Uterus (tissue), 4 donors: ENCODE results near the gene LINC01488. TPM values are rescaled to one million over a fixed set of nuclear protein-coding genes. Genes with fewer than 3 reads are reported as not detected.

ENCODE experiments used
- DNase-seq, 2 donors: peaks; one replicate each; pipeline ENCODE4 v3.0.0-alpha.2; 2019 to 2020
- H3K27ac ChIP-seq, 2 donors: fragments of 200-600 bp; sonication (generic); 1 replicate in 1 of 2; 2 replicates in 1 of 2; pipeline ENCODE4 v1.5.1; 2016 to 2018
- H3K27me3 ChIP-seq, 2 donors: fragments of 200-600 bp; sonication (generic); one replicate each; pipeline ENCODE4 v1.5.1; 2018 to 2019; ENCODE audit warnings: control low read depth in 1 of 2
- H3K36me3 ChIP-seq, 2 donors: fragments of 200-600 bp; sonication (generic); one replicate each; pipeline ENCODE4 v1.5.1; 2019; ENCODE audit warnings: control low read depth in 1 of 2
- H3K4me1 ChIP-seq, 2 donors: fragments of 200-600 bp; sonication (generic); one replicate each; pipeline ENCODE4 v1.5.1; 2018 to 2019; ENCODE audit warnings: control low read depth in 1 of 2
- H3K4me3 ChIP-seq, 2 donors: fragments of 200-600 bp; sonication (generic); 1 replicate in 1 of 2; 2 replicates in 1 of 2; pipeline ENCODE4 v1.5.1; 2018 to 2019; ENCODE audit warnings: mild to moderate bottlenecking in 1 of 2
- H3K9me3 ChIP-seq, 2 donors: fragments of 200-600 bp; sonication (generic); one replicate each; pipeline ENCODE4 v1.5.1; 2019; ENCODE audit warnings: control low read depth in 1 of 2
- CTCF ChIP-seq, 4 experiments: fragments of 200-600 bp in 2 of 4; fragments of 450-650 bp in 2 of 4; sonication (generic) in 2 of 4; IDR thresholded peaks; one replicate each; pipeline ENCODE4 v1.5.1; 2016 to 2019; ENCODE audit warnings: antibody characterized with exemption in 4 of 4, mild to moderate bottlenecking in 2 of 4, moderate library complexity in 1 of 4
- POLR2A ChIP-seq, 2 donors: fragments of 450-650 bp; IDR thresholded peaks; one replicate each; pipeline ENCODE4 v1.6.1; 2016; ENCODE audit warnings: antibody characterized with exemption in 2 of 2, mild to moderate bottlenecking in 1 of 2, moderate library complexity in 1 of 2
- intact Hi-C: fragments of 100-400 bp; cut with DNase I; formaldehyde crosslinking; loops from one replicate; pipeline ENCODE4 v1.15.1; 2023; ENCODE audit warnings: low total_unique reads
- total RNA-seq, 4 donors: library from RNA; depleted of rRNA in 3 of 4; stranded (reverse); fragments of >200 nt in 3 of 4; gene quantifications; one replicate each; pipeline versions ENCODE4 v1.1.0 to v1.2.4, GENCODE V29; 2014 to 2023
- donor health status: DM: yes; HTN: yes; CAD: no.

Gene LINC01488
- total RNA-seq, 4 donors from 2014 or later: not detected

- no peak for TF ChIP-seq CTCF (IDR thresholded peaks at IDR 0.05)
- no peak for TF ChIP-seq POLR2A (IDR thresholded peaks at IDR 0.05)
- no peak overlapping the region for H3K27ac ChIP-seq
- H3K4me1 ChIP-seq: peaks cover 0 to 3% of the 10 kb centered on the region in 2 donors
- no peaks in the 10 kb centered on the region for H3K27me3 ChIP-seq
- H3K9me3 ChIP-seq: no peaks in the 10 kb centered on the region
- intact Hi-C loops: no loop called here
- no peak for DNase-seq
- H3K36me3 ChIP-seq: no peaks in the 10 kb centered on the region
- H3K4me3 ChIP-seq: no peak overlapping the region
Measured at GRCh38 chr11:69536406-69536805, 54.9 kb downstream of the LINC01488 start.

GRCh38 chr11:69537126-69537525 lies 55.7 kb downstream of the LINC01488 start:
- TF ChIP-seq CTCF (IDR thresholded peaks at IDR 0.05) (no peak), POLR2A (IDR thresholded peaks at IDR 0.05) (no peak)
- DNase-seq: no peak
- Histone ChIP-seq H3K36me3 (no peaks in the 10 kb centered on the region), H3K27me3 (no peaks in the 10 kb centered on the region), H3K4me1 (peaks cover 0 to 3% of the 10 kb centered on the region in 2 donors), H3K4me3 (no peak overlapping the region), H3K27ac (no peak overlapping the region), H3K9me3 (no peaks in the 10 kb centered on the region)
- intact Hi-C loops: no loop called here

GRCh38 chr11:69537855-69538640 lies 56.6 kb downstream of the LINC01488 start:
- Histone ChIP-seq H3K27ac (no peak overlapping the region), H3K36me3 (no peaks in the 10 kb centered on the region), H3K9me3 (no peaks in the 10 kb centered on the region), H3K27me3 (no peaks in the 10 kb centered on the region), H3K4me1 (peaks cover 0 to 3% of the 10 kb centered on the region in 2 donors), H3K4me3 (no peak overlapping the region)
- DNase-seq: no peak
- no peak for TF ChIP-seq CTCF (IDR thresholded peaks at IDR 0.05)
- TF ChIP-seq POLR2A (IDR thresholded peaks at IDR 0.05): no peak
- intact Hi-C loops: no loop called here

- H3K27me3 ChIP-seq: no peaks in the 10 kb centered on the region
- H3K4me1 ChIP-seq: peaks cover 0 to 3% of the 10 kb centered on the region in 2 donors
- no peak for TF ChIP-seq CTCF (IDR thresholded peaks at IDR 0.05)
- no peaks in the 10 kb centered on the region for H3K9me3 ChIP-seq
- no peak for DNase-seq
- no peaks in the 10 kb centered on the region for H3K36me3 ChIP-seq
- H3K27ac ChIP-seq: no peak overlapping the region
- intact Hi-C loops: no loop called here
- no peak overlapping the region for H3K4me3 ChIP-seq
Measured at GRCh38 chr11:69538854-69539253, 57.4 kb downstream of the LINC01488 start.

GRCh38 chr11:69539416-69540117 lies 58.1 kb downstream of the LINC01488 start:
- Histone ChIP-seq H3K27me3 (no peaks in the 10 kb centered on the region), H3K36me3 (no peaks in the 10 kb centered on the region), H3K9me3 (no peaks in the 10 kb centered on the region), H3K4me3 (no peak overlapping the region), H3K4me1 (peaks cover 0 to 3% of the 10 kb centered on the region in 2 donors), H3K27ac (peak overlapping the region in 1 of 2 donors; percentile 46)
- no peak for TF ChIP-seq CTCF (IDR thresholded peaks at IDR 0.05)
- no peak for DNase-seq
- intact Hi-C loops: no loop called here
